Measurements from ENCODE around the gene LRP1.

LRP1 gene

GRCh38 chr12:57235017-57235727 lies 106.9 kb downstream of the LRP1 start:
- peak; percentile 10 for TF ChIP-seq CTCF (IDR thresholded peaks at IDR 0.05; ENCODE audit: low read depth, low read length, missing control alignments)
- DNase-seq (ENCODE audit: extremely low read depth, low read depth), result no peak
- no peak overlapping the region for H3K4me3 ChIP-seq (replicated peaks; ENCODE audit: low read depth, low read length)

GRCh38 chr12:57235728-57236131 lies 107.4 kb downstream of the LRP1 start:
- DNase-seq (ENCODE audit: extremely low read depth, low read depth), result no peak
- H3K4me3 ChIP-seq (replicated peaks; ENCODE audit: low read depth, low read length), result no peak overlapping the region
- no peak for TF ChIP-seq CTCF (IDR thresholded peaks at IDR 0.05; ENCODE audit: low read depth, low read length, missing control alignments)

- TF ChIP-seq CTCF (IDR thresholded peaks at IDR 0.05; ENCODE audit: low read depth, low read length, missing control alignments), result no peak
- no peak overlapping the region for H3K4me3 ChIP-seq (replicated peaks; ENCODE audit: low read depth, low read length)
- DNase-seq (ENCODE audit: extremely low read depth, low read depth), result no peak
Measured at GRCh38 chr12:57236201-57236924, 108.1 kb downstream of the LRP1 start.

GRCh38 chr12:57236925-57237595 lies 108.8 kb downstream of the LRP1 start:
- no peak overlapping the region for H3K4me3 ChIP-seq (replicated peaks; ENCODE audit: low read depth, low read length)
- DNase-seq (ENCODE audit: extremely low read depth, low read depth), result no peak
- no peak for TF ChIP-seq CTCF (IDR thresholded peaks at IDR 0.05; ENCODE audit: low read depth, low read length, missing control alignments)

- no peak overlapping the region for H3K4me3 ChIP-seq (replicated peaks; ENCODE audit: low read depth, low read length)
- no peak for TF ChIP-seq CTCF (IDR thresholded peaks at IDR 0.05; ENCODE audit: low read depth, low read length, missing control alignments)
- no peak for DNase-seq (ENCODE audit: extremely low read depth, low read depth)
Measured at GRCh38 chr12:57237596-57237931, 109.3 kb downstream of the LRP1 start.

- DNase-seq (ENCODE audit: extremely low read depth, low read depth), result no peak
- peak overlapping the region; percentile 57 for H3K4me3 ChIP-seq (replicated peaks; ENCODE audit: low read depth, low read length)
- no peak for TF ChIP-seq CTCF (IDR thresholded peaks at IDR 0.05; ENCODE audit: low read depth, low read length, missing control alignments)
Measured at GRCh38 chr12:57237932-57238853, 109.9 kb downstream of the LRP1 start.
